H1 (cell line): Measurements from ENCODE around the gene KSR2. TPM values are rescaled to one million over a fixed set of nuclear protein-coding genes. Genes with fewer than 3 reads are reported as not detected.

Experiments
- CTCF ChIA-PET: fragments of 300-600 bp; sonication (Branson Sonifier 250); formaldehyde crosslinking; loops from one replicate; lab custom pipeline; 2021; ENCODE audit not compliant: partially characterized antibody; lab: Charles Lee
- POLR2A ChIA-PET: fragments of 300-600 bp; sonication (Branson Sonifier 250); formaldehyde crosslinking; loops from one replicate; lab custom pipeline; 2021; ENCODE audit warnings: inconsistent platforms; ENCODE audit not compliant: partially characterized antibody; lab: Charles Lee
- DNase-seq, 2 experiments: peaks; one replicate each; pipeline versions ENCODE4 v3.0.0 to v3.0.0-alpha.2; 2010 to 2022; ENCODE audit warnings: low spot score in 2 of 2, low read depth in 1 of 2, mixed read lengths in 1 of 2
- FAIRE-seq: peaks from 2 replicates; lab custom pipeline; 2011; peaks lifted over from hg19 to GRCh38; lab: Jason Lieb, UNC
- H2AFZ ChIP-seq: 2 replicates; pipeline ENCODE4 v1.8.1; 2012; ENCODE audit warnings: low read length, inconsistent platforms
- H2AK5ac ChIP-seq: 2 replicates; pipeline ENCODE4 v1.6.1; 2013; ENCODE audit warnings: low read depth, low read length
- H2BK120ac ChIP-seq: replicated peaks from 2 replicates; pipeline ENCODE3; 2013; ENCODE audit warnings: low read depth, low read length, inconsistent platforms
- H2BK12ac ChIP-seq: 2 replicates; pipeline ENCODE4 v1.6.1; 2013; ENCODE audit warnings: low read depth, low read length
- H2BK15ac ChIP-seq: 2 replicates; pipeline ENCODE4 v1.6.1; 2013; ENCODE audit warnings: low read length
- H2BK20ac ChIP-seq: 2 replicates; pipeline ENCODE4 v1.6.1; 2013; ENCODE audit warnings: low read length
- H2BK5ac ChIP-seq: 2 replicates; pipeline ENCODE4 v1.6.1; 2013; ENCODE audit warnings: low read depth, low read length
- H3K14ac ChIP-seq: 2 replicates; pipeline ENCODE4 v1.6.1; 2013; ENCODE audit warnings: inconsistent platforms; ENCODE audit not compliant: insufficient read length
- H3K18ac ChIP-seq: 2 replicates; pipeline ENCODE4 v1.6.1; 2013; ENCODE audit warnings: low read length; ENCODE audit errors: extremely low read depth
- H3K23ac ChIP-seq: 2 replicates; pipeline ENCODE4 v1.6.1; 2013; ENCODE audit warnings: inconsistent platforms; ENCODE audit not compliant: insufficient read length
- H3K23me2 ChIP-seq: 2 replicates; pipeline ENCODE4 v1.6.1; 2013; ENCODE audit warnings: low read depth, low read length
- H3K27ac ChIP-seq: 2 replicates; pipeline ENCODE4 v1.6.1; 2011; ENCODE audit warnings: low read depth, low read length, inconsistent platforms
- H3K27me3 ChIP-seq, 4 experiments: replicated peaks in 1 of 4; 1 replicate in 1 of 4; 2 replicates in 3 of 4; pipeline versions ENCODE4 v1.6.1 to v1.8.1; 2011 to 2013; ENCODE audit warnings: low read length in 3 of 4, mild to moderate bottlenecking in 3 of 4, inconsistent platforms in 2 of 4, mixed read lengths in 2 of 4, moderate library complexity in 1 of 4; ENCODE audit not compliant: control insufficient read depth in 3 of 4, insufficient read depth in 3 of 4; ENCODE audit errors: extremely low read depth in 1 of 4
- H3K36me3 ChIP-seq, 4 experiments: 2 replicates each; pipeline versions ENCODE4 v1.6.1 to v1.8.1; 2011 to 2013; ENCODE audit warnings: mild to moderate bottlenecking in 4 of 4, low read length in 3 of 4, moderate library complexity in 2 of 4, control low read depth in 1 of 4, inconsistent platforms in 1 of 4; ENCODE audit not compliant: insufficient read depth in 4 of 4, control insufficient read depth in 2 of 4
- H3K4ac ChIP-seq: replicated peaks from 2 replicates; pipeline ENCODE3; 2013; ENCODE audit warnings: low read length, low read depth, mixed read lengths, inconsistent platforms; ENCODE audit not compliant: insufficient read length
- H3K4me1 ChIP-seq, 4 experiments: replicated peaks in 1 of 4; 1 replicate in 1 of 4; 2 replicates in 3 of 4; pipeline versions ENCODE4 v1.6.1 to v1.8.1; 2011 to 2013; ENCODE audit warnings: low read length in 3 of 4, inconsistent platforms in 2 of 4, mixed read lengths in 1 of 4; ENCODE audit not compliant: insufficient read depth in 4 of 4, control insufficient read depth in 3 of 4
- H3K4me2 ChIP-seq, 2 experiments: 2 replicates each; pipeline versions ENCODE4 v1.6.1 to v1.8.1; 2011 to 2013; ENCODE audit warnings: low read depth in 2 of 2, low read length in 2 of 2, control low read depth in 1 of 2, inconsistent platforms in 1 of 2, mild to moderate bottlenecking in 1 of 2; ENCODE audit not compliant: insufficient read depth in 1 of 2
- H3K4me3 ChIP-seq, 4 experiments: fragments of 200-600, 300-600 bp in 1 of 4; sonication (generic), shearing (Covaris generic), sonication (Bioruptor Twin) in 1 of 4; 2 replicates each; pipeline versions ENCODE4 v1.5.1 to v1.8.1; 2011 to 2016; ENCODE audit warnings: low read length in 4 of 4, low read depth in 3 of 4, control low read depth in 2 of 4, inconsistent platforms in 2 of 4, mild to moderate bottlenecking in 2 of 4, mixed read lengths in 1 of 4, moderate library complexity in 1 of 4; ENCODE audit not compliant: insufficient read depth in 2 of 4; ENCODE audit errors: extremely low read depth in 1 of 4
- H3K56ac ChIP-seq: replicated peaks from 2 replicates; pipeline ENCODE3; 2013; ENCODE audit warnings: low read depth, mild to moderate bottlenecking, mixed read lengths, low read length, inconsistent platforms; ENCODE audit not compliant: insufficient read length
- H3K79me1 ChIP-seq: 2 replicates; pipeline ENCODE4 v1.6.1; 2013; ENCODE audit warnings: low read depth, low read length, control low read depth
- H3K79me2 ChIP-seq, 2 experiments: 2 replicates each; pipeline versions ENCODE4 v1.6.1 to v1.8.1; 2012 to 2013; ENCODE audit warnings: low read length in 2 of 2, mild to moderate bottlenecking in 2 of 2, inconsistent platforms in 1 of 2; ENCODE audit not compliant: insufficient read depth in 2 of 2, control insufficient read depth in 1 of 2
- H3K9ac ChIP-seq, 4 experiments: replicated peaks in 1 of 4; 1 replicate in 1 of 4; 2 replicates in 3 of 4; pipeline versions ENCODE4 v1.6.1 to v1.8.1; 2011 to 2013; ENCODE audit warnings: low read depth in 3 of 4, low read length in 3 of 4, control low read depth in 2 of 4, mild to moderate bottlenecking in 2 of 4, moderate library complexity in 2 of 4, inconsistent platforms in 1 of 4; ENCODE audit errors: extremely low read depth in 1 of 4
- H3K9me3 ChIP-seq, 2 experiments: 2 replicates each; pipeline versions ENCODE4 v1.6.1 to v1.8.1; 2012 to 2013; ENCODE audit warnings: mild to moderate bottlenecking in 2 of 2, moderate library complexity in 2 of 2, control low read depth in 1 of 2, inconsistent platforms in 1 of 2, low read depth in 1 of 2, low read length in 1 of 2, mixed read lengths in 1 of 2; ENCODE audit not compliant: insufficient read depth in 2 of 2
- H4K20me1 ChIP-seq, 2 experiments: replicated peaks in 1 of 2; 2 replicates each; pipeline versions ENCODE3 to v1.8.1; 2011 to 2013; ENCODE audit warnings: inconsistent platforms in 2 of 2, low read length in 2 of 2, mild to moderate bottlenecking in 1 of 2; ENCODE audit not compliant: insufficient read depth in 2 of 2, control insufficient read depth in 1 of 2
- H4K5ac ChIP-seq: 2 replicates; pipeline ENCODE4 v1.6.1; 2013; ENCODE audit warnings: low read length, low read depth, mixed read lengths, inconsistent platforms; ENCODE audit not compliant: insufficient read length
- H4K8ac ChIP-seq: 2 replicates; pipeline ENCODE4 v1.8.0; 2013; ENCODE audit warnings: mild to moderate bottlenecking, moderate library complexity, low read length, inconsistent platforms; ENCODE audit not compliant: insufficient read depth; ENCODE audit errors: extremely low read depth
- H4K91ac ChIP-seq: replicated peaks from 2 replicates; pipeline ENCODE3; 2013; ENCODE audit warnings: low read length, mixed read lengths, inconsistent platforms; ENCODE audit not compliant: insufficient read length
- CHD1 ChIP-seq: IDR thresholded peaks from 2 replicates; pipeline ENCODE4 v1.6.1; 2012; ENCODE audit warnings: low read depth, low read length, improper control_type of control experiment
- KDM1A ChIP-seq: fragments of 200-600, 300-600 bp; sonication (generic); IDR thresholded peaks from 2 replicates; pipeline ENCODE4 v1.7.1; 2016; ENCODE audit warnings: mild to moderate bottlenecking, low read length, borderline replicate concordance
- POLR2A ChIP-seq, 2 experiments: IDR thresholded peaks; 1 replicate in 1 of 2; 2 replicates in 1 of 2; pipeline ENCODE4 v1.6.1; 2011; ENCODE audit warnings: low read depth in 2 of 2, low read length in 2 of 2, mild to moderate bottlenecking in 2 of 2; ENCODE audit errors: control extremely low read depth in 1 of 2
- WGBS, 2 experiments: shearing (Covaris generic) in 1 of 2; methylation state at CpG; one replicate each; pipeline versions ENCODE4 v1.1.6 to v1.1.7; 2013 to 2015; ENCODE audit warnings: low lambda C conversion rate in 2 of 2, mixed read lengths in 2 of 2, inconsistent platforms in 1 of 2, low coverage in 1 of 2, missing lambda C conversion rate in 1 of 2; ENCODE audit not compliant: insufficient replicate concordance in 2 of 2, insufficient coverage in 1 of 2, insufficient read length in 1 of 2; ENCODE audit errors: extremely low coverage in 1 of 2, missing lambda C conversion rate in 1 of 2; 5-methylcytosine and 5-hydroxymethylcytosine counted together
- polyA plus RNA-seq, 7 experiments: library from polyadenylated mRNA; depleted of rRNA in 3 of 7; stranded (reverse) in 5 of 7; unstranded in 2 of 7; fragments of >200 nt in 5 of 7; fragments of 200-250 nt in 2 of 7; gene quantifications; 1 replicate in 5 of 7; 2 replicates in 1 of 7; 4 replicates in 1 of 7; pipeline versions ENCODE4 v1.2.1 to v1.2.3, GENCODE V29; 2011 to 2013; ENCODE audit warnings: missing spikeins in 2 of 7, mixed read lengths in 2 of 7
- total RNA-seq: library from RNA; stranded (reverse); fragmentation: NEBNext Ultra II Directional; extraction: Animal tissue kit (Norgen Biotek cat#: 25700); gene quantifications from 2 replicates; pipeline ENCODE4 v1.2.1, GENCODE V29; 2021

The KSR2 gene
- total and polyA plus RNA-seq, 2 of the 8 experiments (the other 6 are each of a cell fraction or from before 2014, with no cell fraction given): 0.74 to 2.2 TPM

DNA sequence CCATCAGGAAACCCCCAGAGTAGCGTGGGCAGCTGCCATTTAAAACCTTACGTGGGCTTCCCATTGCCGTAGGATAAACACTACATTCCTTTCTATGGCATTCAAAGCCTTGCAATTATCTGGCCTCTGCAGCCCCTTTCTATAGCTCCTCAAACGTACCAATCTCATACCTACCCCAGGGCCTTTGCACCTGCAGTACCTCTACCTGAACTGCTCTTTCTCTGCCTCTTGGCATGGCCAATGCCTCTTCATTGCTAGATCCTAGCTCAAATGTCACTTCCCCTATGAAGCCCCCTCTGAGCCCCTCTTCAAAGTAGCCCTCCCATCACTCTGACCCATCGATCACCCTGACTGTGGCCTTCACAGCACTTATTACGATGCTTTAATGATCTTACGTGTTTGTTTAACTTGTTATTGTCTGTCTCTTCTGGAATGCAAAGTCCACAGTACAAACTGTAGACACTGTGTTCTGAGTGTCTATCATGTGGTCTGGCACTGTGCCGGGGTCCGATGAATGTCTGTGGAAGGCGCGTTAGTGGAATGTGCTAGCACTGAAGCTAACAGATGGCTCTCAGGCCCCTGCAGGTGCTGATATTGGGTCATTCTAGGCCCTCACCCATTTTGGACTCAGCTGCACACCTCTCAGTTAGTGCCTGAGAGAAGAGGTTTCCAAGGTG lies 450.1 kb downstream of the KSR2 start:
- Histone ChIP-seq H3K27ac (no peak overlapping the region), H3K79me1 (no peaks in the 10 kb centered on the region), H3K4me1 (peaks cover 0 to 5% (median 3%) of the 10 kb centered on the region in 4 experiments; a peak in 3 of 7 replicates), H3K4ac (no peak overlapping the region), H2AFZ (no peak overlapping the region), H3K23me2 (peaks cover 2% of the 10 kb centered on the region; the same call in 1 of the 2 replicates), H3K9ac (no peak overlapping the region), H4K91ac (no peak overlapping the region), H3K27me3 (no peaks in the 10 kb centered on the region), H3K14ac (no peak overlapping the region), H2BK15ac (no peak overlapping the region), H3K18ac (no peak overlapping the region), H3K56ac (no peak overlapping the region), H3K4me2 (no peak overlapping the region), H3K36me3 (no peaks in the 10 kb centered on the region), H2BK5ac (no peak overlapping the region), H2BK20ac (no peak overlapping the region), H2BK12ac (no peak overlapping the region), H4K20me1 (peaks cover 0 to 1% of the 10 kb centered on the region in 2 experiments), H2AK5ac (peak overlapping the region; percentile 8; the same call in 1 of the 2 replicates), H3K23ac (no peak overlapping the region), H4K5ac (no peak overlapping the region), H3K9me3 (no peaks in the 10 kb centered on the region), H4K8ac (no peak overlapping the region), H2BK120ac (no peak overlapping the region), H3K4me3 (no peak overlapping the region), H3K79me2 (no peaks in the 10 kb centered on the region)
- ChIA-PET CTCF (interaction anchor here (1.0 to 1.7 kb wide), 2 partner anchors 23 to 337 kb away, joined by 3 to 4 read pairs; no protein-coding TSS in a partner anchor), POLR2A (no interaction called here)
- no peak for FAIRE-seq
- WGBS, 2 experiments: 85% methylated on average over 11 of the region's 11 CpGs; no CpG with 5 or more reads in 1 of the 2 experiments
- no peak for TF ChIP-seq POLR2A (IDR thresholded peaks at IDR 0.05; ENCODE audit: control extremely low read depth in 1 of 2, low read depth in 2 of 2, low read length in 2 of 2)
- TF ChIP-seq CHD1: no peak
- TF ChIP-seq KDM1A: 0 out of 2 replicates have a peak, but pooled peaks have one; percentile 43
- no peak for DNase-seq
